Hypothalamus (tissue), 51 donors: ENCODE measurements around the gene SPRR2B.
"Not testable (repeated sequence)": the region's sequence is repeated elsewhere in the genome, so short reads cannot be mapped to it uniquely, and the experiment has no call there.

Source experiments
- DNase-seq, 51 donors: peaks; one replicate each; lab custom pipeline; 2025; lab: John Stamatoyannopoulos, UW

The SPRR2B gene

GRCh38 chr1:153071511-153071910, at the start of gene SPRR2B:
Gene SPRR2B, minus strand, starts transcription at chr1:153071611. Its CDS starts 772 bp downstream, at chr1:153070839.
- no peak for DNase-seq

GRCh38 chr1:153120945-153121344, 49.5 kb upstream of the SPRR2B start:
- no peak for DNase-seq

- no peak for DNase-seq
Observed at GRCh38 chr1:153119491-153119971, 48.1 kb upstream of the SPRR2B start.

GRCh38 chr1:153115264-153115663, 43.9 kb upstream of the SPRR2B start:
- DNase-seq = not testable (repeated sequence)

- no peak for DNase-seq
Observed at GRCh38 chr1:153113416-153113815, 42.0 kb upstream of the SPRR2B start, which contains the start of gene SPRR2F. Gene SPRR2F, minus strand, starts transcription at chr1:153113516. Its CDS starts 783 bp downstream, at chr1:153112733.

GRCh38 chr1:153112454-153112853, 41.0 kb upstream of the SPRR2B start:
- not testable (repeated sequence) for DNase-seq

GRCh38 chr1:153100245-153100644, 28.8 kb upstream of the SPRR2B start:
- DNase-seq = no peak

- no peak for DNase-seq
Observed at GRCh38 chr1:153099461-153100045, 28.1 kb upstream of the SPRR2B start.

GRCh38 chr1:153095764-153096163, 24.4 kb upstream of the SPRR2B start:
- no peak for DNase-seq

- no peak for DNase-seq
Observed at GRCh38 chr1:153094426-153094825, 23.0 kb upstream of the SPRR2B start, which contains the start of gene SPRR2E. Gene SPRR2E, minus strand, starts transcription at chr1:153094526. Its CDS starts 775 bp downstream, at chr1:153093751.

GRCh38 chr1:153087652-153088051, 16.2 kb upstream of the SPRR2B start:
- DNase-seq = no peak

GRCh38 chr1:153081736-153082135, 10.3 kb upstream of the SPRR2B start:
- DNase-seq = no peak

GRCh38 chr1:153072806-153073726, 1.7 kb upstream of the SPRR2B start:
- no peak for DNase-seq

- no peak for DNase-seq
Observed at GRCh38 chr1:153070243-153070642, 1.2 kb downstream of the SPRR2B start.

GRCh38 chr1:153058826-153059784, 12.3 kb downstream of the SPRR2B start:
- no peak for DNase-seq

- no peak for DNase-seq
Observed at GRCh38 chr1:153058154-153058553, 13.3 kb downstream of the SPRR2B start.

- no peak for DNase-seq
Observed at GRCh38 chr1:153057375-153057774, 14.0 kb downstream of the SPRR2B start, which contains the start of gene SPRR2A. Gene SPRR2A, minus strand, starts transcription at chr1:153057512. Its CDS starts 777 bp downstream, at chr1:153056735.

- DNase-seq = not testable (repeated sequence)
Observed at GRCh38 chr1:153056111-153056510, 15.3 kb downstream of the SPRR2B start.

- no peak for DNase-seq
Observed at GRCh38 chr1:153049211-153049610, 22.2 kb downstream of the SPRR2B start.

GRCh38 chr1:153040950-153041631, 30.3 kb downstream of the SPRR2B start, which contains the start of gene SPRR2D:
Gene SPRR2D, minus strand, starts transcription at chr1:153041120. Its CDS starts 774 bp downstream, at chr1:153040346.
- no peak for DNase-seq
